HEK293 (cell line): Measurements from ENCODE around the gene HOXB8.

Experiments used
- AEBP2 ChIP-seq: fragments of 450-650 bp; formaldehyde crosslinking; IDR thresholded peaks from 2 replicates; pipeline ENCODE4 v1.5.1; 2016; ENCODE audit warnings: missing biosample characterization, missing genetic modification characterization, borderline replicate concordance
- EGR2 ChIP-seq: fragments of 450-650 bp; formaldehyde crosslinking; IDR thresholded peaks from 2 replicates; pipeline ENCODE4 v1.5.1; 2016; ENCODE audit warnings: low read depth, missing biosample characterization, missing genetic modification characterization
- HIC1 ChIP-seq: fragments of 450-650 bp; formaldehyde crosslinking; IDR thresholded peaks from 2 replicates; pipeline ENCODE4 v1.5.1; 2016; ENCODE audit warnings: missing biosample characterization, missing genetic modification characterization
- YY2 ChIP-seq: fragments of 450-650 bp; formaldehyde crosslinking; IDR thresholded peaks from 2 replicates; pipeline ENCODE4 v1.5.1; 2016; ENCODE audit warnings: missing biosample characterization, missing genetic modification characterization
- ZBTB17 ChIP-seq: fragments of 450-650 bp; formaldehyde crosslinking; IDR thresholded peaks from 2 replicates; pipeline ENCODE4 v1.5.1; 2016; ENCODE audit warnings: missing biosample characterization, missing genetic modification characterization
- ZBTB8A ChIP-seq: fragments of 450-650 bp; formaldehyde crosslinking; IDR thresholded peaks from 2 replicates; pipeline ENCODE4 v1.5.1; 2016; ENCODE audit warnings: missing biosample characterization, missing genetic modification characterization
- ZNF155 ChIP-seq: fragments of 450-650 bp; formaldehyde crosslinking; IDR thresholded peaks from 2 replicates; pipeline ENCODE4 v1.5.1; 2016; ENCODE audit warnings: missing biosample characterization, missing genetic modification characterization
- ZNF248 ChIP-seq: fragments of 450-650 bp; formaldehyde crosslinking; IDR thresholded peaks from 2 replicates; pipeline ENCODE4 v1.5.1; 2017; ENCODE audit warnings: missing biosample characterization, missing genetic modification characterization
- ZNF302 ChIP-seq: fragments of 450-650 bp; formaldehyde crosslinking; IDR thresholded peaks from 2 replicates; pipeline ENCODE4 v1.5.1; 2016; ENCODE audit warnings: missing biosample characterization, missing genetic modification characterization, low read depth
- ZNF404 ChIP-seq: fragments of 450-650 bp; formaldehyde crosslinking; IDR thresholded peaks from 2 replicates; pipeline ENCODE4 v1.5.1; 2017; ENCODE audit warnings: missing biosample characterization, missing genetic modification characterization
- ZNF596 ChIP-seq: fragments of 450-650 bp; IDR thresholded peaks from 2 replicates; pipeline ENCODE4 v1.5.0; 2018; ENCODE audit warnings: missing biosample characterization, mild to moderate bottlenecking, missing genetic modification characterization, moderate library complexity
- ZNF629 ChIP-seq: fragments of 450-650 bp; formaldehyde crosslinking; IDR thresholded peaks from 2 replicates; pipeline ENCODE4 v1.5.1; 2017; ENCODE audit warnings: missing biosample characterization, missing genetic modification characterization
- ZNF670 ChIP-seq: fragments of 450-650 bp; formaldehyde crosslinking; IDR thresholded peaks from 2 replicates; pipeline ENCODE4 v1.5.1; 2016; ENCODE audit warnings: missing biosample characterization, missing genetic modification characterization, low read depth
- ZNF837 ChIP-seq: fragments of 450-650 bp; formaldehyde crosslinking; IDR thresholded peaks from 2 replicates; pipeline ENCODE4 v1.5.1; 2016; ENCODE audit warnings: missing biosample characterization, missing genetic modification characterization
- ZXDB ChIP-seq: fragments of 450-650 bp; formaldehyde crosslinking; IDR thresholded peaks from 2 replicates; pipeline ENCODE4 v1.5.1; 2016; ENCODE audit warnings: missing biosample characterization, missing genetic modification characterization
- TF ChIP-seq, protein P1 (sequence below): fragments of 450-650 bp; formaldehyde crosslinking; IDR thresholded peaks from 2 replicates; pipeline ENCODE4 v1.5.1; 2016; ENCODE audit warnings: missing biosample characterization, missing genetic modification characterization
- TF ChIP-seq, protein P2 (sequence below): fragments of 450-650 bp; formaldehyde crosslinking; IDR thresholded peaks from 2 replicates; pipeline ENCODE4 v1.5.1; 2017; ENCODE audit warnings: missing biosample characterization, mild to moderate bottlenecking, missing genetic modification characterization, moderate library complexity
- TF ChIP-seq, protein P3 (sequence below): fragments of 450-650 bp; formaldehyde crosslinking; IDR thresholded peaks from 2 replicates; pipeline ENCODE4 v1.5.1; 2017; ENCODE audit warnings: missing biosample characterization, missing genetic modification characterization
- TF ChIP-seq, protein P4 (sequence below): fragments of 450-650 bp; formaldehyde crosslinking; IDR thresholded peaks from 2 replicates; pipeline ENCODE4 v1.5.1; 2016; ENCODE audit warnings: missing biosample characterization, missing genetic modification characterization
- TF ChIP-seq, protein P5 (sequence below): fragments of 450-650 bp; formaldehyde crosslinking; conservative IDR thresholded peaks from 2 replicates; pipeline ENCODE4 v1.5.1; 2016; ENCODE audit warnings: low read depth, missing biosample characterization, missing genetic modification characterization

Gene HOXB8

DNA sequence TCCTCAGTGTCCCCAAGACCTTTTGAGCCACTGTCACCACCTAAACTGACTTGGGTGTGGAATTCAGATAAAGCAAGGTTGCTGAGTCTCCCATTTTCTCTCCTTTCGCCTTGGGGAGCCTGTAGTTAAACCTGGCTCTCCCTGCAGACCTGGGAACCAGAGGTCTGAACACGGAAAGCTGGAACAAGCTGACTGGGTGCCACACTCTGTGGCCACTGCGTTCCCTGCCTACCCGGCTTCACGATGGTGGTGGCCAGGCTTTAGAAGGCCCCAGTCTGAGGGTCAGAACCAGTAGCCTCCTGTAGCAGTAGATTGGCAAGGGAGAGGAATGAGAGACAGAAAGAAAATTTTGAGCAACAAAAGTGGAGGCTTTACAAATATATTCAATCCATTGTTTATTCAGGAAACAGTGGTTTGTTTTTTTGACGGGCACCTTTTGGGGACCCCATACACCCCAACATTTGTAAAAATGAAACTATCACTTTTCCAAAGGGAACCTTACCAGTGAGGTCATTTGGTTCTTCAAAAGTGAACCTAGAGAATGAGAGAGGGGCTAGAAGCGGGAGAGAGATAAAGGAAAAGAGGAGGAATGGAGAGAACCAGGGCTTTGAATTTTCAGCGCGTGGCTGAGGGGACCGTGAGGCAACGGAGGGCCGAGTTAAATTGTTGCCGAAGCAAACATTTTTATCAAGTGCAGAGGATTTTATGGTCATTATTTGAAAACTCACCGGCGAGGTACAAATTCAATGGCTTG, 1.8 kb upstream of the HOXB8 start (continued):
- TF ChIP-seq HIC1 (tag by site-specific recombination) = no peak
- no peak for TF ChIP-seq ZNF404
- TF ChIP-seq, protein P1, sequence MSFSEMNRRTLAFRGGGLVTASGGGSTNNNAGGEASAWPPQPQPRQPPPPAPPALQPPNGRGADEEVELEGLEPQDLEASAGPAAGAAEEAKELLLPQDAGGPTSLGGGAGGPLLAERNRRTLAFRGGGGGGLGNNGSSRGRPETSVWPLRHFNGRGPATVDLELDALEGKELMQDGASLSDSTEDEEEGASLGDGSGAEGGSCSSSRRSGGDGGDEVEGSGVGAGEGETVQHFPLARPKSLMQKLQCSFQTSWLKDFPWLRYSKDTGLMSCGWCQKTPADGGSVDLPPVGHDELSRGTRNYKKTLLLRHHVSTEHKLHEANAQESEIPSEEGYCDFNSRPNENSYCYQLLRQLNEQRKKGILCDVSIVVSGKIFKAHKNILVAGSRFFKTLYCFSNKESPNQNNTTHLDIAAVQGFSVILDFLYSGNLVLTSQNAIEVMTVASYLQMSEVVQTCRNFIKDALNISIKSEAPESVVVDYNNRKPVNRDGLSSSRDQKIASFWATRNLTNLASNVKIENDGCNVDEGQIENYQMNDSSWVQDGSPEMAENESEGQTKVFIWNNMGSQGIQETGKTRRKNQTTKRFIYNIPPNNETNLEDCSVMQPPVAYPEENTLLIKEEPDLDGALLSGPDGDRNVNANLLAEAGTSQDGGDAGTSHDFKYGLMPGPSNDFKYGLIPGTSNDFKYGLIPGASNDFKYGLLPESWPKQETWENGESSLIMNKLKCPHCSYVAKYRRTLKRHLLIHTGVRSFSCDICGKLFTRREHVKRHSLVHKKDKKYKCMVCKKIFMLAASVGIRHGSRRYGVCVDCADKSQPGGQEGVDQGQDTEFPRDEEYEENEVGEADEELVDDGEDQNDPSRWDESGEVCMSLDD = 0 out of 2 replicates have a peak, but pooled peaks have one; percentile 29
- TF ChIP-seq ZNF248 (tag by site-specific recombination) = no peak
- TF ChIP-seq ZNF302 = no peak
- no peak for TF ChIP-seq ZNF629 (tag by site-specific recombination)
- TF ChIP-seq, protein P2, sequence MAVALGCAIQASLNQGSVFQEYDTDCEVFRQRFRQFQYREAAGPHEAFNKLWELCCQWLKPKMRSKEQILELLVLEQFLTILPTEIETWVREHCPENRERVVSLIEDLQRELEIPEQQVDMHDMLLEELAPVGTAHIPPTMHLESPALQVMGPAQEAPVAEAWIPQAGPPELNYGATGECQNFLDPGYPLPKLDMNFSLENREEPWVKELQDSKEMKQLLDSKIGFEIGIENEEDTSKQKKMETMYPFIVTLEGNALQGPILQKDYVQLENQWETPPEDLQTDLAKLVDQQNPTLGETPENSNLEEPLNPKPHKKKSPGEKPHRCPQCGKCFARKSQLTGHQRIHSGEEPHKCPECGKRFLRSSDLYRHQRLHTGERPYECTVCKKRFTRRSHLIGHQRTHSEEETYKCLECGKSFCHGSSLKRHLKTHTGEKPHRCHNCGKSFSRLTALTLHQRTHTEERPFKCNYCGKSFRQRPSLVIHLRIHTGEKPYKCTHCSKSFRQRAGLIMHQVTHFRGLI (tag by site-specific recombination) = no peak
- no peak for TF ChIP-seq ZBTB8A (tag by site-specific recombination)
- TF ChIP-seq, protein P3, sequence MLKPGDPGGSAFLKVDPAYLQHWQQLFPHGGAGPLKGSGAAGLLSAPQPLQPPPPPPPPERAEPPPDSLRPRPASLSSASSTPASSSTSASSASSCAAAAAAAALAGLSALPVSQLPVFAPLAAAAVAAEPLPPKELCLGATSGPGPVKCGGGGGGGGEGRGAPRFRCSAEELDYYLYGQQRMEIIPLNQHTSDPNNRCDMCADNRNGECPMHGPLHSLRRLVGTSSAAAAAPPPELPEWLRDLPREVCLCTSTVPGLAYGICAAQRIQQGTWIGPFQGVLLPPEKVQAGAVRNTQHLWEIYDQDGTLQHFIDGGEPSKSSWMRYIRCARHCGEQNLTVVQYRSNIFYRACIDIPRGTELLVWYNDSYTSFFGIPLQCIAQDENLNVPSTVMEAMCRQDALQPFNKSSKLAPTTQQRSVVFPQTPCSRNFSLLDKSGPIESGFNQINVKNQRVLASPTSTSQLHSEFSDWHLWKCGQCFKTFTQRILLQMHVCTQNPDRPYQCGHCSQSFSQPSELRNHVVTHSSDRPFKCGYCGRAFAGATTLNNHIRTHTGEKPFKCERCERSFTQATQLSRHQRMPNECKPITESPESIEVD = no peak; the same call in 1 of the 2 replicates
- no peak for TF ChIP-seq AEBP2 (tag by site-specific recombination)
- no peak for TF ChIP-seq ZXDB (tag by site-specific recombination)
- TF ChIP-seq ZNF837 (tag by site-specific recombination) = no peak
- TF ChIP-seq ZNF155 (tag by site-specific recombination) = no peak
- TF ChIP-seq, protein P4, sequence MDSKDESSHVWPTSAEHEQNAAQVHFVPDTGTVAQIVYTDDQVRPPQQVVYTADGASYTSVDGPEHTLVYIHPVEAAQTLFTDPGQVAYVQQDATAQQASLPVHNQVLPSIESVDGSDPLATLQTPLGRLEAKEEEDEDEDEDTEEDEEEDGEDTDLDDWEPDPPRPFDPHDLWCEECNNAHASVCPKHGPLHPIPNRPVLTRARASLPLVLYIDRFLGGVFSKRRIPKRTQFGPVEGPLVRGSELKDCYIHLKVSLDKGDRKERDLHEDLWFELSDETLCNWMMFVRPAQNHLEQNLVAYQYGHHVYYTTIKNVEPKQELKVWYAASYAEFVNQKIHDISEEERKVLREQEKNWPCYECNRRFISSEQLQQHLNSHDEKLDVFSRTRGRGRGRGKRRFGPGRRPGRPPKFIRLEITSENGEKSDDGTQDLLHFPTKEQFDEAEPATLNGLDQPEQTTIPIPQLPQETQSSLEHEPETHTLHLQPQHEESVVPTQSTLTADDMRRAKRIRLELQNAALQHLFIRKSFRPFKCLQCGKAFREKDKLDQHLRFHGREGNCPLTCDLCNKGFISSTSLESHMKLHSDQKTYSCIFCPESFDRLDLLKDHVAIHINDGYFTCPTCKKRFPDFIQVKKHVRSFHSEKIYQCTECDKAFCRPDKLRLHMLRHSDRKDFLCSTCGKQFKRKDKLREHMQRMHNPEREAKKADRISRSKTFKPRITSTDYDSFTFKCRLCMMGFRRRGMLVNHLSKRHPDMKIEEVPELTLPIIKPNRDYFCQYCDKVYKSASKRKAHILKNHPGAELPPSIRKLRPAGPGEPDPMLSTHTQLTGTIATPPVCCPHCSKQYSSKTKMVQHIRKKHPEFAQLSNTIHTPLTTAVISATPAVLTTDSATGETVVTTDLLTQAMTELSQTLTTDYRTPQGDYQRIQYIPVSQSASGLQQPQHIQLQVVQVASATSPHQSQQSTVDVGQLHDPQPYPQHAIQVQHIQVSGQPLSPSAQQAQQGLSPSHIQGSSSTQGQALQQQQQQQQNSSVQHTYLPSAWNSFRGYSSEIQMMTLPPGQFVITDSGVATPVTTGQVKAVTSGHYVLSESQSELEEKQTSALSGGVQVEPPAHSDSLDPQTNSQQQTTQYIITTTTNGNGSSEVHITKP (tag by site-specific recombination) = peak; percentile 50
- TF ChIP-seq ZBTB17 (tag by site-specific recombination) = peak; percentile 40; the same call in 1 of the 2 replicates
- TF ChIP-seq, protein P5, sequence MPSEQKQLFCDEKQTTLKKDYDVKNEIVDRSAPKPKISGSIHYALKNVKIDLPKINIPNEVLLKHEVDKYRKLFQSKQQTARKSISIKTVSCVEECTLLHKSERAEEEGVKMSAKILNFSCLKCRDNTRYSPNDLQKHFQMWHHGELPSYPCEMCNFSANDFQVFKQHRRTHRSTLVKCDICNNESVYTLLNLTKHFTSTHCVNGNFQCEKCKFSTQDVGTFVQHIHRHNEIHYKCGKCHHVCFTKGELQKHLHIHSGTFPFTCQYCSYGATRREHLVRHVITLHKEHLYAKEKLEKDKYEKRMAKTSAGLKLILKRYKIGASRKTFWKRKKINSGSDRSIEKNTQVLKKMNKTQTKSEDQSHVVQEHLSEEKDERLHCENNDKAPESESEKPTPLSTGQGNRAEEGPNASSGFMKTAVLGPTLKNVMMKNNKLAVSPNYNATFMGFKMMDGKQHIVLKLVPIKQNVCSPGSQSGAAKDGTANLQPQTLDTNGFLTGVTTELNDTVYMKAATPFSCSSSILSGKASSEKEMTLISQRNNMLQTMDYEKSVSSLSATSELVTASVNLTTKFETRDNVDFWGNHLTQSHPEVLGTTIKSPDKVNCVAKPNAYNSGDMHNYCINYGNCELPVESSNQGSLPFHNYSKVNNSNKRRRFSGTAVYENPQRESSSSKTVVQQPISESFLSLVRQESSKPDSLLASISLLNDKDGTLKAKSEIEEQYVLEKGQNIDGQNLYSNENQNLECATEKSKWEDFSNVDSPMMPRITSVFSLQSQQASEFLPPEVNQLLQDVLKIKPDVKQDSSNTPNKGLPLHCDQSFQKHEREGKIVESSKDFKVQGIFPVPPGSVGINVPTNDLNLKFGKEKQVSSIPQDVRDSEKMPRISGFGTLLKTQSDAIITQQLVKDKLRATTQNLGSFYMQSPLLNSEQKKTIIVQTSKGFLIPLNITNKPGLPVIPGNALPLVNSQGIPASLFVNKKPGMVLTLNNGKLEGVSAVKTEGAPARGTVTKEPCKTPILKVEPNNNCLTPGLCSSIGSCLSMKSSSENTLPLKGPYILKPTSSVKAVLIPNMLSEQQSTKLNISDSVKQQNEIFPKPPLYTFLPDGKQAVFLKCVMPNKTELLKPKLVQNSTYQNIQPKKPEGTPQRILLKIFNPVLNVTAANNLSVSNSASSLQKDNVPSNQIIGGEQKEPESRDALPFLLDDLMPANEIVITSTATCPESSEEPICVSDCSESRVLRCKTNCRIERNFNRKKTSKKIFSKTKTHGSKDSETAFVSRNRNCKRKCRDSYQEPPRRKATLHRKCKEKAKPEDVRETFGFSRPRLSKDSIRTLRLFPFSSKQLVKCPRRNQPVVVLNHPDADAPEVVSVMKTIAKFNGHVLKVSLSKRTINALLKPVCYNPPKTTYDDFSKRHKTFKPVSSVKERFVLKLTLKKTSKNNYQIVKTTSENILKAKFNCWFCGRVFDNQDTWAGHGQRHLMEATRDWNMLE (tag by site-specific recombination) = no peak
- no peak for TF ChIP-seq EGR2 (tag by site-specific recombination)
- TF ChIP-seq ZNF670 (tag by site-specific recombination) = no peak
- no peak for TF ChIP-seq YY2
- TF ChIP-seq ZNF596 = peak; percentile 21; the same call in 1 of the 2 replicates
